ENCODE measurements around the gene PKP1.

PKP1 gene

DNA sequence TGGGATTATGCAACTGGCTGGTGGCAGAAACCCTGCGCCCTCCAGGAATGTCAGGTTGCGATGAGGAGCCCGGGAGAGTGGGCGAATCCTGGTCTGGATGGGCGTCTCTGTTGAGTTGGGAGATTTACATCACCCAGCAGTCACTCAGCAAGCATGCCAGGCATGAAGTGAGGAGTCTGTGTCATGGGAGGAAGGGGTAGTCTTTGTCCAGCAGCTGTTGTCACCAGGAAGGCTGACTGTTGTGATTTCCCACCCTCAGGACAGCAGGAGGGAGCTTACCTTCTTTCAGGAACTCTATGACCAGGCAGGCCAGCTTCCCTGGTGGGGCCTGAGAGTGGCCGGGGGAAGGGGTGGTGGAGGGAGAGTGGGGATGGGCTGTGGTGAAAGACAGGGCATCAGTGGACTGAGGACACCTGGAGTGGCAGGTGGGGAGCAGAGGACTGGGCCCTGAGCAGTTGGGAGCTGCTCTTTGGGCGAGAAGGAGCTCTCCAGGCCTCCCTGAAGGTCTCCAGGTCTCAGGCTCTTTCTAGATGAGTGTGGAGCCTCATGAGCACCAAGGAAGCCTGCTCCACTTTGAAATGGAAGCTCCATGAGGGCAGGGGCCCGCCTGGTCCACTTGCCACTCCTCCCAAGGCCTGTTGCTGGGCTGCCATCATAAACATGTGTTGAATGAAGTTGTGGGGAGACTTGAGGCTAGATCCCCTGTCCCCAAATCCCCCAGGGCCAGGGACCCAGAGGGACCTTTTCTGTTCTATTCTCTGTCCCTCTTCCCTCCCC is 21.3 kb upstream of the PKP1 start:
- DNase-seq = no peak

DNA sequence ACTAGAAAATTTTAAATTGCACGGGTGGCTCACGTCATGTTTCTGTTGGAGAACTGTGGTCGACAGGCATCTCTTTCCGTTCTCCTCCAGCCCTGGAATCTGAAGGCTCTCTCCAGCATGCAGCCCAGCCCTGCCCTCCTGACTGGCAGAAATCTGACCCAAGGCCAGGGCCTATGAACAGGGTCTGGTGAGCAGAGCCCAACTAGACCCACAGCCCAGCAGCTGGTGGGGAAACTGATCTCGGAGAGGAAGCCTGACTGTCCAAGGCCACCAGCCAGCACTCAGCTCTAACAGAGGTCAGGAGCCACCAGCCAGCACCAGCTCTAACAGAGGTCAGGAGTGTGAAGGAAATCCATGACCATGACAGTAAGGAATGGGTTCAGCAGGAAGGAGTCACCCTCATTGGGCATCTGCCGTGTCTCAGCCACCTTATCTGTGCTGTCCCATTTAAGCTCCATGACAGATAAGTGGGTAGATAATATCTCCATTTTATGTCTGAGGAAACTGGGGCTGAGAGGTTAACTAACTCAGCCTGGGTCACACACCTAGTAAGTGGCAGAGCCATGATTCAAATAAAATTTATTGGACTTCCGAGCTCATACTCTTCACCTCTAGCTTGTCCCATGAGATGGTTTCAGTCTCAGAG is 20.2 kb upstream of the PKP1 start:
- DNase-seq = no peak

GRCh38 chr1:201264072-201264471 is 19.2 kb upstream of the PKP1 start:
- no peak for DNase-seq

- no peak for DNase-seq
These were observed 18.8 kb upstream of the PKP1 start for GRCh38 chr1:201264554-201264953.

DNA sequence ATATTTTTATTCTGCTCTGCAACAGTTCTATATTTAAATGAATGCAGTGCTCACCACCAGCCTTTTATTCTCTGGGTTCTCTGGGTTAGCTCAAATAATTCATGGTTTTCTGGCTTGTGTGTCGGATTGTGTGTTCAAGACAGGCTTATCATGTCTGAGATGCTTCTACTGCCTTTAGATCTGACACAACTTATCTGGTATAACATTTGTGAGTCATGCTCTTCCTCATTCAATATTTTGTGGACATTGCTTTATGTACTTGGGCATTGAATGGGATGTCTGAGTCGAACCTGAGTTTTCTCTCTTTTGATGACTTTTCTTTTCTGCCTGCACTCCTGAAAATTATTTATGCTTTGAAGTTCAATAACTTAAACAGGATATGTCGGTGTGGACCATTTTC is 17.6 kb upstream of the PKP1 start:
- no peak for DNase-seq

- no peak for DNase-seq
These were observed 17.0 kb upstream of the PKP1 start for GRCh38 chr1:201266276-201266675.

GRCh38 chr1:201266774-201267173 is 16.5 kb upstream of the PKP1 start:
- DNase-seq = no peak

GRCh38 chr1:201267481-201268229 is 15.7 kb upstream of the PKP1 start:
- DNase-seq = no peak

- no peak for DNase-seq
These were observed 14.6 kb upstream of the PKP1 start for GRCh38 chr1:201268604-201269151.

GRCh38 chr1:201269281-201269680 is 14.0 kb upstream of the PKP1 start:
- no peak for DNase-seq

- DNase-seq = no peak
These were observed 13.4 kb upstream of the PKP1 start for GRCh38 chr1:201269900-201270410.

GRCh38 chr1:201270616-201271390 is 12.5 kb upstream of the PKP1 start:
- DNase-seq = no peak

GRCh38 chr1:201272799-201273198 is 10.5 kb upstream of the PKP1 start:
- DNase-seq = no peak

DNA sequence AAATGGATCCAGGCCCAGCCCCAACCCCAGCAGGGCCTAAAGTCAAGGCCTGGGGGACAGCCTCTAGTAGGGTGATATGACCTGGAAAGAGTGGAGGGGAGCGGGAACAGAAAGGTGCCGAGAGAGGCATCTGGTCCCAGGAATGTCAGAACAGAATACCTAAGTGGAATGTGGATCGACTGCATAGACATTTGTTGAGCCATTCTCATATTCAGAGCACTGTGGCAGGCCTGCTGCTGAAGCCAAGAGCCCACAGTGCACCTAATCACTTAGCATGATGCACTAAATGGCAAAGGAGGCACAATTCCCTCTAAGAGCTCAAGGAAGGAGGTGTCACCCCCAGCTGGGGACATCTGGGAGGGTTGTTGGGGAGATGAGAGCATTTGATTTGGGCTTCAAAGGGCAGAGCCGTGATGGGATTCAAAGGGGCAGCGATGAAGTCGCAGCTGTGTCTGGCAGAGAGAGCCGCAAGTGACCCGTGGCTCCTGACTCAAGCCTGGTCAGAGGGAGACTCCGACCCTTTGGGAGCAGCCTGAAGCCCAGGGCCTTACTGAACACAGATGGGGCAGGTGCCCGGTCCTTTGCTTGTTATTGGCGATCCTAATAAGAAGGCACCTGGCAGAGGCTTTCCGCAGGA is 8.6 kb upstream of the PKP1 start:
- no peak for DNase-seq

GRCh38 chr1:201275253-201275666 is 8.0 kb upstream of the PKP1 start:
- no peak for DNase-seq

DNA sequence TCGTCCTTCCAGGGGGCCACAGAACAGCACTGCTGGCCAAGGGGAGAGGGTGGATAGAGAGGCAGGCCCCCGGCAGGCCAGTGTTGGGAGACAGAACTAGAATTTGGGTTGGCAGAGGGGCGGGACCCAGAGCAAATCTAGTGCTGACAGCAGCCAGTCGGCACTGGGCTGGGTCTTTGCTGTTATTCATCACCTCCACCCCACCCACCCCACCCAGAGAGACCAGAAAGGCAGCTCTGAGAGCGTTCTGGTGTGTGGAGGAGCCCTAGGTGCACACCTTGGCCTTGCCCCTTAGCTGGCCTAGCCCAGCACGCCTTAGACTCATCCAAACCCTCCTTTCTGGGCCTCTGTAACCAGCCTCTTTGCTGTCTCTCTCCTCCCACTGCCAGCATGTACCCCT is 6.4 kb upstream of the PKP1 start:
- no peak for DNase-seq

- DNase-seq = no peak
These were observed 5.9 kb upstream of the PKP1 start for GRCh38 chr1:201277441-201277840.

GRCh38 chr1:201279313-201279712 is 4.0 kb upstream of the PKP1 start:
- no peak for DNase-seq

- no peak for DNase-seq
These were observed 2.4 kb upstream of the PKP1 start for GRCh38 chr1:201280884-201281283.

- no peak for DNase-seq
These were observed 1.7 kb upstream of the PKP1 start for GRCh38 chr1:201281573-201281972.

GRCh38 chr1:201282216-201282615 is 1.1 kb upstream of the PKP1 start:
- DNase-seq = no peak
